T-helper 1 cell treated with Interleukin-12 subunit alpha and Interleukin-12 subunit beta and Interleukin-4 antibody, amounts not matched to agents 30 ng/mL and 1 ng/mL, for 36 hours (primary cell): ENCODE results near the gene TNKS2. TPM values are rescaled to one million over a fixed set of nuclear protein-coding genes. Genes with fewer than 3 reads are reported as not detected.
"Not testable (repeated sequence)": the region's sequence is repeated elsewhere in the genome, so short reads cannot be mapped to it uniquely, and the experiment has no call there.

Source experiments
- intact Hi-C: fragments of 100-400 bp; cut with micrococcal nuclease; formaldehyde crosslinking; loops from one replicate; pipeline ENCODE4 v1.15.1; 2024
- total RNA-seq: library from RNA; stranded (reverse); gene quantifications from 2 replicates; pipeline ENCODE4 v1.2.3, GENCODE V29; 2022

Gene TNKS2
- total RNA-seq, 1 donor from 2014 or later, result 34.7 TPM

DNA sequence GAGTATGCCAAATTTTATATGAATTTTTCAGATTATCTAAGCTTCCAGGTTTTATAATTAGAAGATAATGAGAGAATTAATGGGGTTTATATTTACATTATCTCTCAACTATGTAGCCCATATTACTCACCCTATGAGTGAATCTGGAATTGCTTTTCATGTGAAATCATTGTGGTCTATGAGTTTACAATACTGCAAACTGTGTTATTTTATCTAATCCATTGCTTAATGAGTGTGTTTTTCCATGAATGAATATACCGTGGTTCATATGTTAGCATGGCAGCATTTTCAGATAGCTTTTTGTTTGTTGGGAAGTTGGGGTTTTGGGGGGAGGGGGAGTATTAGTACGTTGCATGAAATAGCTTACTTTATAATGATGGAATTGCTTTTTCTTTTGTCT, 66.5 kb downstream of the TNKS2 start:
- intact Hi-C loops, result no loop called here

GRCh38 chr10:91865562-91866081, 67.4 kb downstream of the TNKS2 start:
- intact Hi-C loops, result no loop called here

GRCh38 chr10:91875156-91875555, 76.9 kb downstream of the TNKS2 start:
- intact Hi-C loops, result no loop called here

GRCh38 chr10:91875779-91876178, 77.6 kb downstream of the TNKS2 start:
- intact Hi-C loops, result no loop called here

GRCh38 chr10:91879515-91880170, 81.4 kb downstream of the TNKS2 start:
- intact Hi-C loops, result no loop called here

DNA sequence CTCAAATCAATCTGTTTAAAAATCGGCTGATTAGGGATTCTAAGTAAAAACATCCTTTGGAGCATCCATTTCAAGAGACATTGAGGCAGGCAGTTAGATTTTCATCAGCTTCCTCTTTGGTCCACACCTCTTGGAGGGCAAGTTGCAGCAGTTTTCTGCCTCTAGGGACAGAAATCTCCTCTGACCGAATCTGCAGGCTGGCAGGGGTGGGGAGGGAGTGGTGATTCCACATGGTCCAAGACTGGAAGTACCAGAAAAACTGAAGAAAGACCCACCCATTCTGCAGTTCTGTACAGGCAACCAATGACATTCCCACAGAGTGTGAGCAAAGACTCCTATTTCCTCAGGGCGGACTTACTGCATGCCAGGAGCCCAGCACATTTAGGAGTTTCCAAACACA, 82.1 kb downstream of the TNKS2 start:
- intact Hi-C loops, result no loop called here

DNA sequence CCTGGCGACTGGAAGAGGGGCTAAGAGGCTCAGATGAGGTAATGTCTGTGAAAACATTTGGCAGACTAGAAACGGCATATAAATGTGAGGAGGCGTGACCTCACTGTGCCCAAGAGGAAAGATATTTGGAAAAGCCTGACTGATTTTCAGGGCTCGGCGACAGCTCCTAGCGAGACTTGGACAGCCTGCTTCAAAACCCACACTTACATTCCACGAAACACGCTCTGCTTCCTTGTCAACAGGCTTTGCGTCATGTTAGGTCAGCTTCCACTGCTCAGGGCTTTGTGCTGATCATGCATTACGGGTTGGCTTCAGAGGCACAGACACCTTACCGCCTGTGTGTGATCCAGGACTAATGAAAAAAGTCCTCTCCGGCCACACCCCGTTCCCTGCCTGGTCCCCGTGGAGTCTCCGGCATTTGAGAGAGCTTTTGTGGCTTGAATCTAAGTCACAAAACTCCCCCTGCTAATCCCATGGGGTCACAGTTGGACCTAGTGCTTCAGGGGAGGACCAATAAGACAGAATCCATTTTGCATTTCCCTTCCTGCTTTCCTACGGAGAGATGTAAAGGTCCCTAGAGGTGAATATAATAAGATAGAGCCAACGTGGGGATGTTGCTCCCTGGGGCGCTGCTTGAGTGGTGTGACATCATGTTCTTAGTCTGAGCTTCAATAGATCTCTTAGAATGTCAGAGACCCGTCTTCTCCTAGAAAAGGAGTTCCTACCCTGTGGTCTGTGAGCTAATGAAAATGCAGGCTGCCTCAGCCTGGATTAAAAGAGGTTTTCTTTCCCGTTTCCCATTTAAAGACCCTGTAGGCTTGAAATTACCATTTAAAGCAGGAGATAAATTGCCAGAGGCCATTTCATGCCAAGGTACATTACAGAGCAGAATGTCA, 85.6 kb downstream of the TNKS2 start:
- intact Hi-C loops, result no loop called here

- intact Hi-C loops, result no loop called here
Measured at GRCh38 chr10:91884536-91884935, 86.3 kb downstream of the TNKS2 start.

GRCh38 chr10:91885362-91886079, 87.3 kb downstream of the TNKS2 start:
- intact Hi-C loops, result no loop called here

- intact Hi-C loops, result loop anchor here (1.0 kb wide), 1 partner anchor 21 kb away; no protein-coding TSS in a partner anchor
Measured at GRCh38 chr10:91886954-91887271, 88.7 kb downstream of the TNKS2 start.

DNA sequence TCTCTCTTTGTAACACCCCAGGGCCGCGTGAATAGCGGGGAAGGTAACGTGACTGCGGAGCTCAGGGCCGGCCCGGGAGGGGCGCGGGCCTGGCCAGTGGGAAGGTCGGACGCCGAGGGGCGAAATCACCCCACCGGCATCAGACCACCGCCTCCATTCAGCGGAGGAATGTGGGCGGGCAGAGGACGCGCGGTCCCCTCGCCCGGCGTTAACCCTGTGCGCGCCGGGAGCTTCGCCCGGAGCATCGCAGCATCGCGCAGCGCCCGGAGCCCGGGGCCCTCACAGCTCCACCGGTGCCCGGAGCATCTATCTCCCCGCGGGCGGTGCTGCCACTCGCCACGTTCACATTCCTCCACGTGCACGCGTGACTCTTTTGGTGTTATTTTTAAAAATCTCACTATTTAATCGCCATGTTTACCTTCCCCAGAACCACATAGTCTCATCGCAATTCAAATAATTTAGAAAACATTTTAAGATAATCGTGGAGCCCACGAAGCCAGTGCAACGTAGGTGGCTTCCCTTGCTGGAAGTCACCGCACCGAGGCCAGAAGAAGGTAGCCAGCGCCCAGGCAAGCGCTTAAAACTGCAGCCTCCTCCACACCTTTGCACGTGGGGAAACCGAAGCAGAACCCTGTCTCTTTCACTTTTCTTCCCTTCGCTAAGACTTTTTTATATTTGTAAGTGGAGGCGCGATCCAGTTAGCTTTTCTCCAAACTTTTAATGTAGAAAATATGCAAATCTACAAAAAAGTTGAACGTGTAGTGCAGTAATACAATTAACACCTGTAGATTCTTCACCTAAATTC, 89.2 kb downstream of the TNKS2 start:
- intact Hi-C loops, result loop anchor here (1.0 kb wide), 1 partner anchor 21 kb away; no protein-coding TSS in a partner anchor

GRCh38 chr10:91891125-91892001, 93.1 kb downstream of the TNKS2 start:
- intact Hi-C loops, result no loop called here

DNA sequence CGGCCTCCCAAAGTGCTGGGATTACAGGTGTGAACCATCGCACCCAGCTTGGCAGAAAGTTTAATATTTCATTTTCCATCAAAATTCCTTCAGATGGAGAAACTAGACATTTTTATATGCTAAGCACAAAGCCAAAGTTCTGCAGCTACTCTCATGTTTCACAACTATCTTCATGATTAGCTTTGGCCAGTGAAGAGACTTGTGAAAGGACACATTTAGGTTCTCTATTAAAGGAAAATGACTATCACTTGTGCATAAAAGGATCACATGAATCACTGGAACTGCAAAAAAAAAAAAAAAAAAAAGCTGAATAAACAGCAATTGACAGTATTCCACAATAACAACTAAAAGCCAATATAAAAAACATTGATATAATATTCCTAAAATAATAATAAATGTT, 94.8 kb downstream of the TNKS2 start:
- intact Hi-C loops, result no loop called here

- intact Hi-C loops, result not testable (repeated sequence)
Measured at GRCh38 chr10:91894261-91894685, 96.0 kb downstream of the TNKS2 start.

- intact Hi-C loops, result no loop called here
Measured at GRCh38 chr10:91896212-91896756, 98.1 kb downstream of the TNKS2 start.

DNA sequence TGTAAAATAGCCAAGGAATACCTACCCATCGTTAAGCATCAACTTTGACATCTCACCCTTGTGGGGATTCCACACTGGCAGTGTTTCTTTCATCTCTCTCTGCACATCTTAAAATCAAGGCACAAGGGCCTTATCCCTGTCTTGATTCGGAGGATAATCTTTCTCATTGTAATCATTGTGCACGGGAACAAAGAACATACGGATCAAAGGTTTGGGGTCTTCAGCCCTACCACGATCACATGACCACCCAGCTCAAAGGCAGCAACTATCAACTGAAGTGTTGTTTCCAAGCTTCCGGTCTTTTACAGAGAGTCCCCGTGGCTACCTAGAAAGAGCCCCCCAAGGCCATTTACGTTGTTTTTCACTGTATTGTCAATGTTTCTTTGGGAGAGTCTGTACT, 99.2 kb downstream of the TNKS2 start:
- intact Hi-C loops, result no loop called here

GRCh38 chr10:91901784-91902677, 103.8 kb downstream of the TNKS2 start:
- intact Hi-C loops, result loop anchor here (1.0 to 10.0 kb wide), 4 partner anchors 7 to 737 kb away; partner anchors contain the start of genes FGFBP3, HECTD2 and TNKS2

GRCh38 chr10:91907033-91907594, 108.9 kb downstream of the TNKS2 start:
- intact Hi-C loops, result loop anchor here (5.0 to 10.0 kb wide), 3 partner anchors 492 to 1035 kb away; partner anchors contain the start of genes HECTD2 and RPP30
